ENCODE data around the gene CRYBB1. TPM values are rescaled to one million over a fixed set of nuclear protein-coding genes. Genes with fewer than 3 reads are reported as not detected.

CRYBB1 gene
- total RNA-seq, 4 donors from 2014 or later, result not detected

DNA sequence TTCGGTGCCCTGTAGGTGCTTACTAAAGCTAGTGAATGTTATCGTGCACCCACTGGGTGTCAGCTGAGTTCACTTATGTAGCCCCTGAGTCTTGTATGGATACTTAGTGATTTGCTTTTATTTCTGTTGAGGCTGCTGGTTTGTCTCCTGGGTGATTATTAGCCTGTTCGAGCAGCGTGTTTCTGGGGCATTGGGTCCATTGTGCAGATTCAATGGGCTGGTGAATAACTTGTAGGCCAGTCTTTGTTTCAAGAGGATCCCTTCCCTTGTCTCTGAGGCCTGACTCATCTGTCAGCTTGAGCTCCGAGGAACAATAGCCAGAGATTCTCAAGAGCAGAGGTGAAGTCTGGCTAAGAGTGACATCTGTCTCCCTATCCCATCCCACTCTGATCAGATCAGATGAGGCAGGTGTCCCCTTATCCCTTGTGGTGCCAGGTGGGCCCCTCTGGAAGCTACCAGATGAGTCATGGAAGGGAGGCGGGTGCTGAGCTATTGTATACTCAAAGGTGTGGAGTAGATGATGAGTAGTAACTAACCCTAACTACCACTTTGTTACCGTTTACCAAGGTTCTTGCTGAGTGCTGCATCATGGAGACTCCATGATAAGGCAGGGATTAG is 43.2 kb upstream of the CRYBB1 start:
- no peak overlapping the region for H3K27ac ChIP-seq
- TF ChIP-seq POLR2A (IDR thresholded peaks at IDR 0.05), result no peak
- TF ChIP-seq, protein P1, sequence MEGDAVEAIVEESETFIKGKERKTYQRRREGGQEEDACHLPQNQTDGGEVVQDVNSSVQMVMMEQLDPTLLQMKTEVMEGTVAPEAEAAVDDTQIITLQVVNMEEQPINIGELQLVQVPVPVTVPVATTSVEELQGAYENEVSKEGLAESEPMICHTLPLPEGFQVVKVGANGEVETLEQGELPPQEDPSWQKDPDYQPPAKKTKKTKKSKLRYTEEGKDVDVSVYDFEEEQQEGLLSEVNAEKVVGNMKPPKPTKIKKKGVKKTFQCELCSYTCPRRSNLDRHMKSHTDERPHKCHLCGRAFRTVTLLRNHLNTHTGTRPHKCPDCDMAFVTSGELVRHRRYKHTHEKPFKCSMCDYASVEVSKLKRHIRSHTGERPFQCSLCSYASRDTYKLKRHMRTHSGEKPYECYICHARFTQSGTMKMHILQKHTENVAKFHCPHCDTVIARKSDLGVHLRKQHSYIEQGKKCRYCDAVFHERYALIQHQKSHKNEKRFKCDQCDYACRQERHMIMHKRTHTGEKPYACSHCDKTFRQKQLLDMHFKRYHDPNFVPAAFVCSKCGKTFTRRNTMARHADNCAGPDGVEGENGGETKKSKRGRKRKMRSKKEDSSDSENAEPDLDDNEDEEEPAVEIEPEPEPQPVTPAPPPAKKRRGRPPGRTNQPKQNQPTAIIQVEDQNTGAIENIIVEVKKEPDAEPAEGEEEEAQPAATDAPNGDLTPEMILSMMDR (IDR thresholded peaks at IDR 0.05), result no peak
- peaks cover 0 to 12% of the 10 kb centered on the region in 2 donors for H3K27me3 ChIP-seq
- no peaks in the 10 kb centered on the region for H3K36me3 ChIP-seq
- DNase-seq, result no peak
- H3K4me1 ChIP-seq, result peaks cover 0 to 16% (median 4%) of the 10 kb centered on the region in 4 donors
- H3K9me3 ChIP-seq, result no peaks in the 10 kb centered on the region
- no peak overlapping the region for H3K4me3 ChIP-seq

DNA sequence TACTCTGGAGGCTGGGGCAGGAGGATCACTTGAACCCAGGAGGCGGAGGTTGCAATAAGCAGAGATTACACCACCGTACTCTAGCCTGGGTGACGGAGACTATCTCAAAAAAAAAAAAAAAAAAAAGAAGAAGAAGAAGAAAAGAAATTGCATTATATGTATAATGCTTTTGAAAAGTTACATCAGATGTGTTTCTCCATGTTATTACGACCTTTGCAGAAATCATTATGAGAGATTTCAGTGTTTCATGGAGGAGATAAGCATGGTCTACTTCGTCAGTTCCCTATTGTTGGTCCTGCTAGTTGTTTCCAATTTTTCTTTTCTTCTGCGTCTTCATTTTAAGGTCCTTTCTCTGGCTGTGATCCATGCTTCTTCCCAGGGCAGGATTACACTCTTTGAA is 42.5 kb upstream of the CRYBB1 start:
- H3K4me1 ChIP-seq, result peaks cover 0 to 16% (median 4%) of the 10 kb centered on the region in 4 donors
- H3K27ac ChIP-seq, result no peak overlapping the region
- no peaks in the 10 kb centered on the region for H3K9me3 ChIP-seq
- DNase-seq, result no peak
- no peak for TF ChIP-seq POLR2A (IDR thresholded peaks at IDR 0.05)
- TF ChIP-seq, protein P1 (IDR thresholded peaks at IDR 0.05), result no peak
- H3K36me3 ChIP-seq, result no peaks in the 10 kb centered on the region
- peaks cover 0 to 12% of the 10 kb centered on the region in 2 donors for H3K27me3 ChIP-seq
- H3K4me3 ChIP-seq, result no peak overlapping the region

- H3K4me3 ChIP-seq, result peak overlapping the region; percentile 31 to 52 (median 44)
- H3K4me1 ChIP-seq, result peaks cover 0 to 16% (median 4%) of the 10 kb centered on the region in 4 donors
- no peak for TF ChIP-seq POLR2A (IDR thresholded peaks at IDR 0.05)
- TF ChIP-seq, protein P1 (IDR thresholded peaks at IDR 0.05), result no peak
- H3K27ac ChIP-seq, result peak overlapping the region in 1 of 4 donors; percentile 59
- H3K36me3 ChIP-seq, result no peaks in the 10 kb centered on the region
- H3K9me3 ChIP-seq, result no peaks in the 10 kb centered on the region
- peaks cover 0 to 12% of the 10 kb centered on the region in 2 donors for H3K27me3 ChIP-seq
- peak in 2 of 3 donors; percentile 85 for DNase-seq
These were observed 41.0 kb upstream of the CRYBB1 start for GRCh38 chr22:26658671-26659478.

DNA sequence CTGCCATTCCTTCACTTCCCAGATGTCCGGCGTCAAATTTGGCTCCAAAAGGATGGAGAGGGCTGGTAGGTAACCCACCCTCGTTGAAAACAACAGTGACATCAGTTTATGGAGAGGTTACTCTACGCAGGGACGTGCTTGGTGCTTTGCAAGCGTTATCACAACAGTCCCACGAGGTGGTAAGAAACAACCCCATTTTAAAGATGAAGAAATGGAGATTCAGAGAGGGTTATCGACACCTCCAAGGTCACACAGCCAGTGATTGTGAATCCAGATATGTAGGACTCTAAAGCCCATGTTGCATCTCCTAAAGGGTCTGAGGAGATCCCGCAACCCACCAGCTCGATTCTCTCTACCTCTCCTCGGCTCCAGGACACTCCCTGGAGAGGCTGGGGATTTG is 40.3 kb upstream of the CRYBB1 start:
- H3K27ac ChIP-seq, result peak overlapping the region in 1 of 4 donors; percentile 59
- TF ChIP-seq POLR2A (IDR thresholded peaks at IDR 0.05), result no peak
- TF ChIP-seq, protein P1 (IDR thresholded peaks at IDR 0.05), result no peak
- no peaks in the 10 kb centered on the region for H3K9me3 ChIP-seq
- no peaks in the 10 kb centered on the region for H3K36me3 ChIP-seq
- H3K4me1 ChIP-seq, result peaks cover 0 to 16% (median 4%) of the 10 kb centered on the region in 4 donors
- H3K27me3 ChIP-seq, result peaks cover 0 to 12% of the 10 kb centered on the region in 2 donors
- peak overlapping the region; percentile 31 to 52 (median 44) for H3K4me3 ChIP-seq
- no peak for DNase-seq

DNA sequence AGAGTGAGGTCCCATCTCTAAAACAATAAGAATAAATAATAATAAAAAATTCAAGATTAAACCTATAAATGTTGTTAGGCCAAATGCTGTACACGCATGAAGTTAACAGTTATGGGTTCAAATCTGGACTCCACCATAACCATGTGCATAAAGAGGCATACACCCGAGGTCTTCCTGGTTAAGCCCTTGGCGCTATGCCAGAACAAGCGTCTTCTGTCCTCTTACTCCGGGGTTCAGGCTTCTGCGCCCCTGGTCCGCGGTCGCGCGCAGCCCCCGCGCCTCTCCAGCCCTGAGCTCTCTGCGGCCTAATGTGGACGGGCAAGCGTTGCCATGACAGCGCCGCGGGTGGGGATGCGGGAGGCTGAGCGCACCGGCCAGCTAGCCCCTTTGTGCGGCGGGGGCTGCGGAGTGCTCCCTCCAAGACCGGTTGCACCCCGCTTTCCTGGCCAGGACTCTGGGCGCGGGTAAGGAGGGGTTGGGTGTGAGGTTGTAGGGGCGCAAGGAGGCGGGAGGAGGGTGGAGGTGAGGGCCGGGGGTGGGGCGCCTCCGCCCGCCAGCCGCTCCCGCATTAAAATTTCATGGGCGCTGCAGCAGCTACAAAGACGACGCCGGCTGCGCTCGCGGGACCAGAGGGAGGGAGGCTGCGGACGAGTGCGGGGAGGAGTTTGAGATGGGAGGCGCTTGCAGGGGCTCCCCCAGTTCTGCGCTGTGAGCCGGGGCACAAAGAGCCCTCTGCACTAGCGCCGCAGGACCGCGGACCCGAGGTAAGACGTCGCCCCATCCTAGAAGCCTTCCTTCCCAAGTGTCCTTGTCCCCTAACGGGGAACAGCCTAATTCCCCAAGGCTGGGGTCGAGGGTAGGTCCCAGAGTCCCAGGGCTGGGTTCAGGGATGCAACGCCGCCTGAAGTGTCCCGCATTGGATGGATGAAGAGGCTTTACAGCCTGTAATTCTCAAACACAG is 39.3 kb upstream of the CRYBB1 start, which contains the start of gene MIAT:
Gene MIAT, plus strand, starts transcription at position 698 of the 961 bp plus-strand sequence.
- Histone ChIP-seq H3K4me1 (peaks cover 0 to 16% (median 4%) of the 10 kb centered on the region in 4 donors), H3K9me3 (no peaks in the 10 kb centered on the region), H3K36me3 (no peaks in the 10 kb centered on the region), H3K27ac (peak within 1 kb of the TSS in 1 of 4 donors; percentile 59), H3K27me3 (peaks cover 0 to 12% of the 10 kb centered on the region in 2 donors), H3K4me3 (peak within 1 kb of the TSS; percentile 31 to 52 (median 44))
- no peak for TF ChIP-seq POLR2A (IDR thresholded peaks at IDR 0.05)
- TF ChIP-seq, protein P1 (IDR thresholded peaks at IDR 0.05), result no peak
- peak in 2 of 3 donors; percentile 73 to 84 for DNase-seq
